C4-2B (cell line): ENCODE data around the gene KL.

Experiments used
- ZFX ChIP-seq: fragments of 450-650 bp; IDR thresholded peaks from 2 replicates; pipeline ENCODE4 v1.6.1; 2017
- TF ChIP-seq, protein P1 (sequence below): fragments of 450-650 bp; conservative IDR thresholded peaks from 2 replicates; pipeline ENCODE4 v1.5.1; 2017; ENCODE audit warnings: mild to moderate bottlenecking

GRCh38 chr13:33025220-33025744 is 9.1 kb downstream of the KL start:
- TF ChIP-seq, protein P1, sequence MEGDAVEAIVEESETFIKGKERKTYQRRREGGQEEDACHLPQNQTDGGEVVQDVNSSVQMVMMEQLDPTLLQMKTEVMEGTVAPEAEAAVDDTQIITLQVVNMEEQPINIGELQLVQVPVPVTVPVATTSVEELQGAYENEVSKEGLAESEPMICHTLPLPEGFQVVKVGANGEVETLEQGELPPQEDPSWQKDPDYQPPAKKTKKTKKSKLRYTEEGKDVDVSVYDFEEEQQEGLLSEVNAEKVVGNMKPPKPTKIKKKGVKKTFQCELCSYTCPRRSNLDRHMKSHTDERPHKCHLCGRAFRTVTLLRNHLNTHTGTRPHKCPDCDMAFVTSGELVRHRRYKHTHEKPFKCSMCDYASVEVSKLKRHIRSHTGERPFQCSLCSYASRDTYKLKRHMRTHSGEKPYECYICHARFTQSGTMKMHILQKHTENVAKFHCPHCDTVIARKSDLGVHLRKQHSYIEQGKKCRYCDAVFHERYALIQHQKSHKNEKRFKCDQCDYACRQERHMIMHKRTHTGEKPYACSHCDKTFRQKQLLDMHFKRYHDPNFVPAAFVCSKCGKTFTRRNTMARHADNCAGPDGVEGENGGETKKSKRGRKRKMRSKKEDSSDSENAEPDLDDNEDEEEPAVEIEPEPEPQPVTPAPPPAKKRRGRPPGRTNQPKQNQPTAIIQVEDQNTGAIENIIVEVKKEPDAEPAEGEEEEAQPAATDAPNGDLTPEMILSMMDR, result no peak
- 0 out of 2 replicates have a peak, but pooled peaks have one; percentile 22 for TF ChIP-seq ZFX
